Spleen (tissue), 7 donors: ENCODE data around the gene ZNF160.

Experiments
- CTCF ChIP-seq, 11 experiments: fragments of 200-600 bp in 7 of 11; fragments of 450-650 bp in 4 of 11; sonication (generic) in 4 of 11; IDR thresholded peaks in 8 of 11; conservative IDR thresholded peaks in 3 of 11; 1 replicate in 7 of 11; 2 replicates in 4 of 11; pipeline versions ENCODE4 v1.4.0 to v1.8.0; 2016 to 2021; ENCODE audit warnings: antibody characterized with exemption in 11 of 11, inconsistent platforms in 4 of 11, mild to moderate bottlenecking in 1 of 11
- POLR2A ChIP-seq, 3 donors: fragments of 450-650 bp; IDR thresholded peaks; one replicate each; pipeline ENCODE4 v1.5.1; 2017; ENCODE audit warnings: antibody characterized with exemption in 3 of 3, mild to moderate bottlenecking in 1 of 3
- donor health status: DM: no; HTN: no; CAD: no; lungs with moderate emphysema.
- donor health status: DM: no; HTN: no; CAD: no.
- donor health status: DM: no; HTN: no; CAD: no.

- no peak for TF ChIP-seq CTCF (IDR thresholded peaks at IDR 0.05 in 8 of 11, conservative IDR thresholded peaks at IDR 0.05 in 3 of 11)
- TF ChIP-seq POLR2A (IDR thresholded peaks at IDR 0.05) = no peak
Observed at GRCh38 chr19:53092723-53093122, 10.5 kb downstream of the ZNF160 start.
